Measurements from ENCODE around the gene PUM2.

PUM2 gene

DNA sequence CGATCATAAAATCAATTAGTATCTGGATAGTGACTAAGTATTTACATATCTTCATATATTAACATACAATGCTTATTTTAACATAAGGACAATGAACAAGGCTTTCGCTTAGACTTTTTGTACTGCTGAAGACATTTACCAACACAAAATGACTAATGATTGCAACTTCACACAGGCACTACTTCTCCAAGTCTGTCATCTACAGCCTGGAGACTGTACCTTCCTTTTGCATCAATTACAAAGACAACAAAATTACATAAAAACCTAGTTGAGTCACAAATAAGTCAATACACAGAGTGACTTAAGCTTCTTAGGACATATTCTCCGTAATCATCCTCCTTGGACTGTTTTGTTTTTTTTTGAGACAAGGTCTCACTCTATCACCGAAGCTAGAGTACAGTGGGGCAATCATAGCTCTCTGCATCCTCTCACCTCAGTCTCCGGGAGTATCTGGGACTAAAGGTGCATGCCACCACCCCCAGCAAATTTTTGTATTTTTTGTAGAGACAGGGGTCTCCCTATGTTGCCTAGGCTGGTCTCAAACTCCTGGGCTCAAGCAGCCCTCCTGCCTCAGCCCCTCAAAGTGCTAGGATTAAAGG lies 15.9 kb downstream of the PUM2 start:
- no peak for DNase-seq

DNA sequence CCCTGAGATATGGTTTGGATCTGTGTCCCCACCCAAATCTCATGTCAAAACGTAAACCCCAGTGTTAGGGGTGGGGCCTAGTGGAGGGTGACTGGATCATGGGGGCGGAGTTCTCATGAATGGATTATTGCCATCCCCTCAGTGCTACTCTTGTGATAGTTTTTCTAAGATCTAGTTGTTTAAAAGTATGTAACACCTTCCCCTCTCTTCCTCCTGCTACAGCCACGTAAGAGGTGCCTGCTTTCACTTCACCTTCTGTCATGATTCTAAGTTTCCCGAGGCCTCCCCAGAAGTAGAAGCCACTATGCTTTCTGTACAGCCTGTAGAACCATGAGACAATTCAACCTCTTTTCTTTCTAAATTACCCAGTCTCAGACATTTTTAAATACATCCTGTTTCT lies 16.9 kb downstream of the PUM2 start:
- no peak for DNase-seq

DNA sequence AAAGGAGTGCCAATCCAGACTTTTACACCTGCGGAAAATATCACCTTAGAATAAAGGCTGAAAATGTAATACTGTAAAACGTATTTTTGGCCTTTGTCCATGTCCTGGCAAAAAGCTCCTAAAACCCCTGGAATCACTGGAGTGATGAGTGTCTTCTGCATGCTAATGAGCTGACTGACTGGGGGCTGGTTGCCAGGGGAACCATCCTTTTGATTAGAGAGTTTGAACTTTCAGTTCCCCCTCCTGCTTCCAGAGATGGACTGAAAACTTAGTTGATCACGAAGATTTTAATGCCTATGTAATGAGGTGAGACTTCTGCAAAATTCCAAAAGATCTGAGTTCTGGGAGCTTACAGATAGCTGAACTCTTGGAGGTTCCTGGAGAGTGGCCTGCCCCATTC lies 20.5 kb downstream of the PUM2 start:
- no peak for DNase-seq

DNA sequence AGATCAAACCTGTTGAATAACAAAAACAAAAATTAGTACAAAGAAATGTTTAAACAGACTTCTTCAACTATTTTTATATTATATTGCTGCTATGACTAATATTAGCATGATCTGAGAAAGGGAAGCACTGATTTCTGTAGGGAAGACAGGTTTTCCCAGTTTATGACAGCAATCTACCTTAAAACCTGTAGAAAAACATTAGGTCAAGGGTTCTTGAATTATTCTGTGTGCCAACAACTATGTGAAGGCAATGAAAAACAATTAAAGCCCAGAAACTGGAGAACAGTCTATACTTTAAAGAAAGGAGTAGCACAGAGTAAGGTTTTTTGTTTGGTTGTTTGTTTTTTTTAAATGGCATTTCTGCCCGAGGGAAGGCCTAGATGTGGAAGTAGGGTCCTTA lies 23.3 kb downstream of the PUM2 start:
- no peak for DNase-seq

DNA sequence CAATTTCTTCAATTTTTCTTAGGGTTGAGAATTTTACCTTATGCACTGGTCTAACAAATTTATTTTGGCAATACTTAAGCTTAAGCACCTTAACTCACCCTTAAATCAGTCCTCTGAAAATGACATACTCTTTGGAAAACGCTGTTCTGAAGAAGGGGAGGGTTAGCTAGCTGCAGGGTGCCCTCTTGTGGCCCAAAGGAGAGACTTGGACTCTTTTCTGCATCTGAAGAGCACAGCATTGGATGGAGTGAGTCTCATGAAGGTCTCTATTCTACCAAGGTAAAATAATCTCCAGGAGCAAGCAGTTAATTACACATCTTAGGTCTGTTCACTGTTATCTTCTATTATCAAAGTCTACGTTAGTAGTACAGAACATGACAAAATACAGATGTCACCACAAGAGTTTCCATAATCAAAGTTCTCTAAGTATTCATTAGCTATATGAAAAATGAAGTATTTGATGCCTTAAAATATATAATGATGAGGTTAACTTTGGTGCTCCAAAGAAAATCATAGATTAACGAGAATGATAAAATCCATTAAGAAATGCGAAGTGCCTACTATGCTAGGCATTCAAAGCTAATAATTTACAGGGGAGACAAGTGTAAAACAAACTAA lies 24.4 kb downstream of the PUM2 start:
- no peak for DNase-seq

DNA sequence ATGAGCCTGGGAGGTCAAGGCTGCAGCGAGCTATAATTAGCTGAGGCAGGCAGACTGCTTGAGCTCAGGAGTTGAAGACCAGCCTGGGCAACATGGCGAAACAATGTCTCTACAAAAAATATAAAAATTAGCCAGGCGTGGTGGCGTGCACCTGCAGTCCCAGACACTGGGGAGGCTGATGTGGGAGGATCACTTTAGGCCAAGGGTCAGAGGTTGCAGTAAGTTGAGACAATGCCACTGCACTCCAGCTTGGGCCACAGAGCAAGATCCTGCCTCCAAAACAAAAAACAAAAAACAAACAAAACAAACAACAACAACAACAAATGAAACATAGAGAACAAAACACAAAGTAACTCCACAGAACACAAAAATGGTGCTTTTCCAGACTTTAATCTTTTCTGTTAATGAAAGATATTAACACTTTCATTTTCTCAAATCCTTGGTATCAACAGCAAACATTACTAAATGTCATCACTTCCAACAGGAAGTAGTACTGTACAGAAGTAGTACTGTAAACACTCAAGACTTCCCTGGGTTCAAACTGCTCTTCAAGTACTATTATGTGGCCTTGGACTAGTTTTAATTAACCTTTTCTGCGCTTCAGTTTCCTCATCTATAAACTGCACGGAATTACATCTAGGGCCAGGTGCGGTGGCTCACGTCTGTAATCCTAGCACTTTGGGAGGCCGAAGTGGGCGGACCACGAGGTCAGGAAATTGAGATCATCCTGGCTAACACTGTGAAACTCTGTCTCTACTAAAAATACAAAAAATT lies 27.9 kb downstream of the PUM2 start:
- DNase-seq = no peak

DNA sequence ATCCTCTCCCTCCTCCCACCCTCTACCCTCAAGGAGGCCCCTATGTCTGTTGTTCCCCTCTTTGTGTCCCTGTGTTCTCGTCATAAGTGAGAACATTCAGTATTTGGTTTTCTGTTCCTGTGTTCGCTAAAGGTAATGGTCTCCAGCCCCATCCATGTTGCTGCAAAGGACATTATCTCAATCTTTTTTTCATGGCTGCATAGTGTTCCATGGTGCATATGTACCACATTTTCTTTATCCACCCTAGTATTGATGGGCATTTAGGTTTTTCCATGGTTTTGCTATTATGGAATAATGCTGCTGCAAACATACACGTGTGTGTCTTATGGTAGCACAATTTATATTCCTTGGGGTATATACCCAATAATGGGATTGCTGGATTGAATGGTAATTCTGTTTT lies 33.0 kb downstream of the PUM2 start:
- DNase-seq = no peak

DNA sequence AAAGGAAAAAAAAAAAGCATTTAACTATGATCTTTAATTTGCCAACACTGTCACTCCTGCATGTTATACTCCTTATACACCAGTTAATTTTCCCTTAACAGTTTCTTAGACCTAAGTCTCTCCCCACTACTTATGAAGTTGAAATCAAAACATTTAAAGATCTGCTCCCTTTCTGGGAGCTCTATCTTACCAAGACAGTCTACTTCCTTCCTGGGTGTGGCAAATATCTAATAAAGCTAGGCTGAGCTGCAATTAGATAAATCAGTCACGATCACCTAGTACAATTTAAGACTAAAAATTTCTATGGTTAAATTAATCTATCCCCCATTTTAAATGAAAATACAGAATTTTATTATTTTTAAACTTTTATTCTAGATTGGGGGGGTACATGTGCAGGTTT lies 33.4 kb downstream of the PUM2 start:
- no peak for DNase-seq

DNA sequence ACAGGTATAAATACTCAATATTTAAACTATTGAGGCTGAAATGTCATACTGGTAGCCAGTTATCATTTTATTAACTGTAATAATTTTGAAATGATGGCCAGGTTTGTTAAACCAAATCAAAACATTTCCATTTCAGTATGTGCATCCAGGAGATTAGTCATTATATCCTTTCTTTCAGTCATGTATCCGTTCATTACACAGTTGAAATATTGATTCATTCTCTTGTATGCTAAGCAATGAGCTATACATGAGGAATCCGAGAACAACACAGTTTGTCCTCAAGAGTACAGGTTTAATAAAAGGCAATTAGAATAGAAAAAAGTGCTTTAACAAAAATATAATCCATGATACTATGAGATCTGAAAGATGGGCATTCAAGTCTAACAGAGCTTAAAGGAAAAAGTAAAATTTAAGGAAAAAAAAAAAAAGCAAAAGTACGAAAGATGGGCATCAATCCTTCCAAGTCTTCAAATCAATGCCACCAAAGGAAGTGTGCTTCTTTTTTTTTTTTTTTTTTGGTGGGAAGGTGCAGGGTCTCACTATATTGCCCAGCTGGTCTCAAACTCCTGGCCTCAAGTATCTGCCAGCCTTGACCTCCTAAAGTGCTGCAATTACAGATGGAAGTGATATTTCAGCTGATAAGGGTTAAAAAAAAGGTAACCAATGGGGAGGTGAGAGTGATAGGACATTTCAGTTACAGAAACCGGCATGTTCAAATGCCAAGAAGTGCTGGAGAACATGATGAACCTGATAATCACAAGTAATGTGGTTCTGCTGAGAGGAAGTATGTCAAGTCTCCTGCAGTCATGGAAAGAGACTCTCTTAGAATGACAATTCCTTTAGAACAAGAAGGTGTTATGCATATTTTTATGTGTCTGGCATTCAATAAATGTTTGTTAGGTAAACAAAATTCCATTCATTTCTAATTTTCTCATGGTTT lies 35.8 kb downstream of the PUM2 start:
- no peak for DNase-seq

DNA sequence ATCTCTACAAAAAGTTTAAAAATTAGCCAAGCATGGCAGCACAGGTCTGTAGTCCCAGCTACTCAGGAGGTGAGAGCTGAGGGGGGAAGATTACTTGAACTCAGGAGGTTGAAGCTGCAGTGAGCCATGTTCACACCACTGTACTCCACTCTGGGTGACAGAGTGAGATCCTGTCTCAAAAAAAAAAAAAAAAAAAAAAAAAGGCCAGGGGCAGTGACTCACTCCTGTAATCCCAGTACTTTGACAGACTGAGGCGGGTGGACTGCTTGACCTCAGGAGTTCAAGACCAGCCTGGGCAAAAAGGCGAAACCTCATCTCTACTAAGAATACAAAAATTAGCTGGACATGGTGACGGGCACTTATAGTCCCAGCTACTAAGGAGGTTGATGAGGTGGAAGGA lies 37.0 kb downstream of the PUM2 start:
- DNase-seq = no peak

DNA sequence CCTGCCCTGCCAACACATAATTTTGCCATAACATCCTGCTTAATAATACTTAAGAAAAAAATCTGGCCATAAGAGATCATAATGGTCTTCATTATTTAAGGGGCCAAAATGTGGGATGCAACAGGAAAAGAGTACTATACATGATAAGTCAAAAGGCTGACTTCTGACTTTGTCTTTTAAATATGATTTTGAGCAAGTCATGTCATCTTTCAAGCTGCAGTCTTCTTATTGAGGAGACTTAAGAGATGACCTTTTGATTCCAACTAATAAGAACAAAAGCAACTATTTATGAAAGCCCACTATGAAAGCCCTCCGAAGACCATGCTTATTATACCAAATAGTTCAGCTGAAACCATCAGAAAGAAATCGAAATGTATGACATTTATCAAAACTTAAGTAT lies 41.6 kb downstream of the PUM2 start:
- DNase-seq = no peak

DNA sequence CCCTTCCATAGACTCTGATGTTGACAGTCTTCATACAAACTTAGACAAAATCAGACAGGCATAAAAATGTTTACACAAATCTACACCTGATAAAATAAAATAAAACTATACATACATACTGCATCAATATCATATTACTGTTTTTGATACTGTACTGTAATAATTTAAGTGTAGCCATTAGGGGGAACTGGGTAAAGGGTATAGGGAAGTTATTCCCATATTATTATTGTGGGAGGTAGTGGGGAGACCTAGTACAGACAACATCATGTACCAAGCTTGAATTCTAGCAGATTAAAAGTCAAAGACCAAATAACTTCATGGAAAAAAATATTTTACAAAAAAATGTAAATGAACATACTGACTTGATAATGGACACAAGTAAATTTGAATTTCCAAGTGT lies 43.3 kb downstream of the PUM2 start:
- no peak for DNase-seq

DNA sequence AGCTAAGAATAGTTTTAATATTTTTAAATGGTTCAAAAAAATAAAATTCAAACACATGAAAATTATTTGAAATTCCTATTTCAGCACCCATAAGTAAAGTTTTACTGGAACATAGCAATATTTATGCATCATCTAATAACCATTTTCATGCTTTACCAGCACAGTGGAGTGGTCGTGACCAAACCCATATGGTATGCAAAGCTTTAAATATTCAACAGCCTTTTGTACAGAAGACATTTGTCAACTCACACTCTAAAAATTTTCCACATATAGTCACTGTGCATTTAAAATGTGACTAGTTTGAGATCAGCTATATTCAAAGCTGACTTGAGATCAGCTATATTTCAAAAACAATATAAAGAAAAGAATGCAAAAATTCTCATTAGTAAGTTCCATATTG lies 46.2 kb downstream of the PUM2 start:
- DNase-seq = no peak

DNA sequence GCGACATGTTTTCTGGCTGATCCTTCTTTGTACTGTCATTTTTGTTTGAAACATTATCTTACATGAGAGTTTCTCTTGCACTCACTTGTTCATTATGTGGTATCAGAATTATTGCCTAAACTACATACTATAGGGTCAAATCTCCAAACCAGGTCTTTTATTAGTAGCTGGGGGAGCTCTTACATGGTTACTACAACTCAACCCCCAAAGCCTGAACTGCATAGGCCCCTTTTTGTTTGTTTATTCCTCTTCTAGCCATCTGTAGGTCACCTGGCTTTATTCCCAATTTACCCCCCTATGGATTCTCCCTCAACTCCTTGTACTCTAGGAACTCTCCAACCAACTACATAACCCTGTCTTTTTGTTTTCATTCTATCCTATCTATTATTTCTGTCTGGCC lies 46.7 kb downstream of the PUM2 start:
- DNase-seq = no peak

DNA sequence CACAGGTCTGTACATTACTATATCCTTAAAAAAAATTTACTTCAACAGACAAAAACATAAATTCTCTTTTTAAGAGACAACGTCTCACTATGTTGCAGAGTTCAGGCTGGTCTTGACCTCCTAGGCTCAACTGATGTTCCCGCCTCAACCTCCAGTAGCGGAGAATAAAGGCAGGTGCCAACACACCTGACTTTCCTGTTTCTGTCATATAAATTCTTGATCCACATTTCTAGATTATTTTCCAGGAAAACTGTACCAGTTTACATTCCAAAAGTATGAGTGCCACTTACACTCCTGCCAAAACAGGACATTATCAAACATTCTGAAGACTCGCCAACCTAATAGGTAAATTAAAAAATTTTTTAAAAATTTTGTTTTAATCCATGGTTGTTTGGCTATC lies 48.6 kb downstream of the PUM2 start:
- DNase-seq = no peak

DNA sequence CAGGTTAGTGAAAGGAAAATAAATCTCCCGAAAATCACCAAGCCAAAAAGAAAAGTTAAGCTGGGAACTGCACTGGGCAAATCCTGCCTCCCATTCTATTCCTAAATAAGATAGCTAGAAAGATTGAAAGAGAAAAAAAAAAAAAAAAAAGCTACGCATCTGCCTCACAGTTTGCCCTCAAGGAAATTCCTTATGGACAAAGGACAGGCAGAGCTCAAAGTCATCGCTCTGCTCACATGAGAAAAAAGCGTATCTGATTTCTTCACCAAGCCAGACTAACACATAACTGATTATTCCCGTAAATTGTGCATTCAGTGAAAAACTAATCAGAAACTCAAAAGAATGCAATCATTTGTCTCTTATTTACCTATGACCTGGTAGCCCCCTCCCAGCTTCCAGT lies 50.0 kb downstream of the PUM2 start:
- DNase-seq = no peak

DNA sequence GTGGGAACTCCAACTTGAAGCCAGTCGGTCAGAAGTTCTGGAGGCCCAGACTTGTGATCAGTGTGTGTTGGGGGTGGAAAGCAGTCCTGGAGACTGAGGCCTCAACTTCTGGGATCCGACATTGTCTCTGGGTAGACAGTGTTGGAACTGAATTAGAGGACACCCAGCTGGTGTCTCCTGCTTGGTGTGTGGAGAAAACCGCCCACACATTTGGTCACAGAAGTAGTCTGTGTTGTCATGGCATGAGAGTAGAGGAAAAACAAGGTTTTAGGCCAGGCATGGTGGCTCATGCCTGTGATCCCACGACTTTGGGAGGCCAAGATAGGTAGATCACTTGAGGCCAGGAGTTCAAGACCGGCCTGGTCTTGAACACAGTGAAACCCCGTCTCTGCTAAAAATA lies 51.5 kb downstream of the PUM2 start:
- no peak for DNase-seq

DNA sequence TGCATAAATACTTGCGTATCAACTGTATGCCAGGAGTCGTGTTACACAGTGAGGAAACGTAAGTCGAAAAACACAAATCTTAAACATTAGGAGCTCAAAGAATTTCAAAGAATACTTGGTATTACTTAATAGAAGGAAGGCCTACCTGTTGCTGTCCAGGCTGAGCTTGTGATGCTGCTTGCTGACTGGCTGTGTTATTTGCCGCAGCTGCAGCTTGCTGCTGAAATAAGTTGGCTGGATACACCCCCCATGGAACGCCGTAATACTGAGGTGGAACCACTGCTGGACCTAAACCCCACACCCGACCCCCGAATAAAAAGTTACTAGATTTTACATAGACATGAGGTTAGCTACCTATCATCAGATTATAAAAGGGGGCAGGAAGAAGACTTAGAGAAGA lies 56.4 kb downstream of the PUM2 start:
- DNase-seq = no peak

DNA sequence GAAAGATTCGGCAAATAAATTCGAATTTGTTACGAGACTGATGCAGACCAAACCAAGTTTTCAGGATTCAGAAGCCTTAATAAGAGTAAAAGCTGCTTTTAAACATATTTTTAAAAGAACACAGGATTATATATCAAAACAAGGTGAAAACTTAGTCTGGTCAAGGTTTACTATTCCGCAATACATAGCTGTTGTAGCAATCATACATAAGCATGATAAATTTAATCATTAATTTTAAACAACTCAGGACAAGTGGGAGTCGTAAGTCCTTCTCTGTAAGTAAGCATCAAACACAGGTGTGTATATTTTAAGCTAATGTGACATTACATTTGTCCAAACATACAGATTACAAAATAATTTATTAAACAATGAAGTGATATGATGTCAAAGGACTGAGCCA lies 57.7 kb downstream of the PUM2 start:
- no peak for DNase-seq

DNA sequence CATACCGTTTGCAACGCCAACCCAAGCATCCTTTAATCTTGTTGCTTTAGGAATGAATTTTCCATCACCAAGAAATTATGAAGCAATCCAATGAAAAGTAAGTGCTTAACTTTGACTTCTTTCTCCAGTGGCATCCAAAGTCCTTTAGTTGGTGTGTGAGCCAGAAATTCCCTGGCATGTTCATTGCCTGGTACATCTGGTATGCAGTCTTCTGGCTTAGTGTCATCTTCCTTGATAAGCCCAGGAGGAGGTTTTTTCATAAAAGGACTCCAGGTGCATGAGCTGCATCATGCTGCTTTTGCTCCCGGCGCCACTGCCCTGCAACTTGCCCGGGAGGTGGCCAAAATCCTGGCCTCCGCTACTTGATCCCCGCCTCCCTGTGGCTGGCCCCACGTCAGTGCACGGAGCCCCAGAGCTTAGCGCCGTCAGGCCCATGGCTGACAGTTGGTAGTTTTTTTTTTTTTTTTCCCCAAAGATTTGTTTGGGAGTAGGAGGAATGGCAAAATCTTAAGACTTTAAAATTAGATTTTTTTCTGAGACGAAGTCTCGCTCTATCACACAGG lies 58.7 kb downstream of the PUM2 start:
- DNase-seq = no peak

DNA sequence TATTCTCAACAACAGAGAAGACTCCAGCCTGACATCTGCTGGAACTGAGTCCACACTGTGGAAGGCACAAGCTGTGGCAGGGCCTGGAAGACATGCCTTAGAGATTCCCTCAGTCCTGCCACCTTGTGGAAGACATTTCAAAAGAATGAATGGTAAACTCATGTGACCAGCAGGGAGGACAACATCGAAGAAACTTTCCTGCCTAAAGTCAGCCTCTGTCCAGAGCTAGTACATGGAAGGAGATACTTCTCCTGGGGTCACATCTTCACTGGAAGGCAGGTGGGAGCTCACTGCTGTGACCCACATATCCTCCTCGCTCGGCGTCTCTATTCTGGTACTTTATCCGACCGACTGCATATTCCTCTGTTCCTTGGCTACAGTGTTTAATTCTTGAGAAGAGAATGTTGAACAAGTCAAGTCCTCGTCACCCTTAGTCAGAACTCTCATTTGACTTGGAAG lies 59.5 kb downstream of the PUM2 start:
- no peak for DNase-seq

DNA sequence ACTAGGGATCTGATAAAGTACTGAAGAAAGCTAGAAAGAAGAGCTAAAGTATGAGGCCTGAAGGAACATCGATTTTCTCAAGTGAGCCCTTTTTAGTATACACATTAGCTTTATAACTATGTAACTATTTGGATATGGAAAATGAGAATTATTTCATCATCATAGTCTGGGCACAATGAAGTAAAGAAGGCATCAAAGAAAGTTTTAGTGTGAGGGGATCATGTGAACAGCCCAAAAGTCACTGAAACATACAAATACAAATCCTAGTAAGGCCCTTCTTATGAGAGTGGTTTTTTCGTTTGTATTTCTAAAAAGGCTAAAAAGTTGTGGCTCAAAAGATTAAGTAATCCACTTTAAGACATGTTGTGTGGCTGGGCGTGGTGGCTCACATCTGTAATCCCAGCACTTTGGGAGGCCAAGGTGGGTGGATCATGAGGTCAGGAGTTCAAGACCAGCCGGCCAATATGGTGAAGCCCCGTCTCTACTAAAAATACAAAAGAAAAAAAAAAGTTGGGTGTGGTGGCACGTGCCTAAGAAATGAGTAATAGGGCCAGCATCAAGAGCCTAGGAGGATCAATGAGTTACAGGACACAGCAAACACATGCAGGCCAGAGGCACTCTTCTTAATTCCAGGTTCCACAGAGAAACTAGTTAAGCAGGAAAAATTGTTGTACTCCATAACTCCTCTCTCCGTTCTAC lies 61.9 kb downstream of the PUM2 start:
- no peak for DNase-seq
